Measurements from ENCODE around the gene MAP2K6. TPM values are rescaled to one million over a fixed set of nuclear protein-coding genes. Genes with fewer than 3 reads are reported as not detected.
A peak's percentile ranks its signal among the peaks of the same experiment; 100 is the strongest.

Gene MAP2K6
- polyA plus RNA-seq, 6 donors from 2014 or later, result 5.1 to 16.2 (median 5.3) TPM

- H3K4me3 Mint-ChIP-seq, result no peak overlapping the region
Measured at GRCh38 chr17:69575346-69575761, 160.9 kb downstream of the MAP2K6 start.

GRCh38 chr17:69577098-69577497 is 162.6 kb downstream of the MAP2K6 start:
- H3K4me1 Mint-ChIP-seq, result peaks cover 21 to 45% (median 28%) of the 10 kb centered on the region in 3 donors
- H3K27me3 Mint-ChIP-seq, result peaks cover 0 to 11% (median 0%) of the 10 kb centered on the region in 3 donors
- DNase-seq, result peak; percentile 27
- H3K9me3 Mint-ChIP-seq, result no peaks in the 10 kb centered on the region
- peak in 1 of 2 donors; percentile 16 for ATAC-seq (ENCODE audit: low read depth in 2 of 2)
- H3K36me3 Mint-ChIP-seq, result no peaks in the 10 kb centered on the region
- peak overlapping the region; percentile 8 to 70 (median 53) for H3K27ac Mint-ChIP-seq
- H3K4me3 Mint-ChIP-seq, result peak overlapping the region in 2 of 8 donors; percentile 9 to 24

More at GRCh38 chr17:69575346-69575761, 160.9 kb downstream of the MAP2K6 start:
- Mint-ChIP-seq H3K9me3 (no peaks in the 10 kb centered on the region), H3K27me3 (peaks cover 0 to 9% (median 0%) of the 10 kb centered on the region in 3 donors), H3K36me3 (no peaks in the 10 kb centered on the region), H3K27ac (peak overlapping the region in 4 of 6 donors; percentile 36 to 53 (median 43)), H3K4me1 (peaks cover 12 to 30% (median 14%) of the 10 kb centered on the region in 3 donors)
- ATAC-seq (ENCODE audit: low read depth in 2 of 2), result peak in 1 of 2 donors; percentile 34
- no peak for DNase-seq

- Mint-ChIP-seq H3K27ac (peak overlapping the region in 4 of 6 donors; percentile 5 to 90 (median 70)), H3K36me3 (no peaks in the 10 kb centered on the region), H3K4me1 (peaks cover 21 to 45% (median 28%) of the 10 kb centered on the region in 3 donors), H3K4me3 (no peak overlapping the region), H3K9me3 (no peaks in the 10 kb centered on the region), H3K27me3 (peaks cover 0 to 11% (median 0%) of the 10 kb centered on the region in 3 donors)
- DNase-seq (no peak), ATAC-seq (ENCODE audit: low read depth in 2 of 2) (no peak)
Measured at GRCh38 chr17:69578385-69578936, 164.0 kb downstream of the MAP2K6 start.

GRCh38 chr17:69579961-69580677 is 165.6 kb downstream of the MAP2K6 start:
- H3K4me1 Mint-ChIP-seq, result peaks cover 21 to 40% (median 28%) of the 10 kb centered on the region in 3 donors
- peaks cover 0 to 11% (median 0%) of the 10 kb centered on the region in 3 donors for H3K27me3 Mint-ChIP-seq
- ATAC-seq (ENCODE audit: low read depth in 2 of 2) (no peak), DNase-seq (no peak)
- no peaks in the 10 kb centered on the region for H3K9me3 Mint-ChIP-seq
- H3K36me3 Mint-ChIP-seq, result no peaks in the 10 kb centered on the region
- H3K27ac Mint-ChIP-seq, result peak overlapping the region; percentile 35 to 99 (median 94)
- H3K4me3 Mint-ChIP-seq, result peak overlapping the region in 4 of 8 donors; percentile 26 to 97 (median 78)

- Mint-ChIP-seq H3K27ac (peak overlapping the region; percentile 90 to 99 (median 97)), H3K27me3 (peaks cover 0 to 11% (median 0%) of the 10 kb centered on the region in 3 donors), H3K36me3 (no peaks in the 10 kb centered on the region), H3K9me3 (no peaks in the 10 kb centered on the region), H3K4me3 (peak overlapping the region; percentile 76 to 97 (median 88)), H3K4me1 (peaks cover 20 to 33% (median 21%) of the 10 kb centered on the region in 3 donors)
- DNase-seq (peak; percentile 87), ATAC-seq (ENCODE audit: low read depth in 2 of 2) (peak; percentile 86 to 88)
Measured at GRCh38 chr17:69581061-69581961, 166.8 kb downstream of the MAP2K6 start.

GRCh38 chr17:69588316-69588715 is 173.8 kb downstream of the MAP2K6 start:
- H3K9me3 Mint-ChIP-seq, result no peaks in the 10 kb centered on the region
- no peaks in the 10 kb centered on the region for H3K4me1 Mint-ChIP-seq
- H3K27me3 Mint-ChIP-seq, result no peaks in the 10 kb centered on the region
- no peak overlapping the region for H3K4me3 Mint-ChIP-seq
- H3K27ac Mint-ChIP-seq, result peak overlapping the region in 1 of 6 donors; percentile 50
- ATAC-seq (ENCODE audit: low read depth in 2 of 2), result no peak
- H3K36me3 Mint-ChIP-seq, result no peaks in the 10 kb centered on the region
- DNase-seq, result no peak

- no peak overlapping the region for H3K4me3 Mint-ChIP-seq
- no peaks in the 10 kb centered on the region for H3K36me3 Mint-ChIP-seq
- ATAC-seq (ENCODE audit: low read depth in 2 of 2) (no peak), DNase-seq (no peak)
- H3K27ac Mint-ChIP-seq, result no peak overlapping the region
- H3K4me1 Mint-ChIP-seq, result no peaks in the 10 kb centered on the region
- H3K27me3 Mint-ChIP-seq, result no peaks in the 10 kb centered on the region
- no peaks in the 10 kb centered on the region for H3K9me3 Mint-ChIP-seq
Measured at GRCh38 chr17:69588827-69589239, 174.3 kb downstream of the MAP2K6 start.

GRCh38 chr17:69590671-69591070 is 176.2 kb downstream of the MAP2K6 start:
- Mint-ChIP-seq H3K4me3 (no peak overlapping the region), H3K4me1 (no peaks in the 10 kb centered on the region), H3K9me3 (no peaks in the 10 kb centered on the region), H3K27ac (no peak overlapping the region), H3K36me3 (no peaks in the 10 kb centered on the region), H3K27me3 (no peaks in the 10 kb centered on the region)
- DNase-seq, result no peak
- no peak for ATAC-seq (ENCODE audit: low read depth in 2 of 2)

GRCh38 chr17:69592692-69593350 is 178.3 kb downstream of the MAP2K6 start:
- DNase-seq (no peak), ATAC-seq (ENCODE audit: low read depth in 2 of 2) (no peak)
- Mint-ChIP-seq H3K9me3 (no peaks in the 10 kb centered on the region), H3K27me3 (no peaks in the 10 kb centered on the region), H3K36me3 (no peaks in the 10 kb centered on the region), H3K4me3 (no peak overlapping the region), H3K27ac (peak overlapping the region in 3 of 6 donors; percentile 3 to 87 (median 87)), H3K4me1 (no peaks in the 10 kb centered on the region)

- DNase-seq (no peak), ATAC-seq (ENCODE audit: low read depth in 2 of 2) (no peak)
- Mint-ChIP-seq H3K36me3 (no peaks in the 10 kb centered on the region), H3K27ac (no peak overlapping the region), H3K4me1 (no peaks in the 10 kb centered on the region), H3K9me3 (no peaks in the 10 kb centered on the region), H3K27me3 (no peaks in the 10 kb centered on the region), H3K4me3 (no peak overlapping the region)
Measured at GRCh38 chr17:69593351-69593715, 178.8 kb downstream of the MAP2K6 start.

GRCh38 chr17:69593716-69594115 is 179.2 kb downstream of the MAP2K6 start:
- Mint-ChIP-seq H3K36me3 (no peaks in the 10 kb centered on the region), H3K27ac (peak overlapping the region in 1 of 6 donors; percentile 8), H3K4me1 (no peaks in the 10 kb centered on the region), H3K9me3 (no peaks in the 10 kb centered on the region), H3K27me3 (no peaks in the 10 kb centered on the region), H3K4me3 (no peak overlapping the region)
- no peak for DNase-seq
- ATAC-seq (ENCODE audit: low read depth in 2 of 2), result no peak

- Mint-ChIP-seq H3K4me3 (no peak overlapping the region), H3K36me3 (no peaks in the 10 kb centered on the region), H3K27ac (peak overlapping the region in 1 of 6 donors; percentile 93), H3K4me1 (no peaks in the 10 kb centered on the region), H3K27me3 (no peaks in the 10 kb centered on the region), H3K9me3 (no peaks in the 10 kb centered on the region)
- no peak for DNase-seq
- no peak for ATAC-seq (ENCODE audit: low read depth in 2 of 2)
Measured at GRCh38 chr17:69594641-69595040, 180.1 kb downstream of the MAP2K6 start.

- Mint-ChIP-seq H3K27me3 (no peaks in the 10 kb centered on the region), H3K27ac (no peak overlapping the region), H3K36me3 (no peaks in the 10 kb centered on the region), H3K4me1 (no peaks in the 10 kb centered on the region), H3K4me3 (no peak overlapping the region), H3K9me3 (no peaks in the 10 kb centered on the region)
- DNase-seq (no peak), ATAC-seq (ENCODE audit: low read depth in 2 of 2) (no peak)
Measured at GRCh38 chr17:69596141-69596540, 181.6 kb downstream of the MAP2K6 start.

Data from naive B cell (primary cell).